ENCODE results near the gene REXO1. TPM values are rescaled to one million over a fixed set of nuclear protein-coding genes. Genes with fewer than 3 reads are reported as not detected.
"Not testable (repeated sequence)": the region's sequence is repeated elsewhere in the genome, so short reads cannot be mapped to it uniquely, and the experiment has no call there.

The REXO1 gene
- total and polyA plus RNA-seq, 2 of the 8 experiments (the other 6 are each of a cell fraction or from before 2014, with no cell fraction given) = 42.4 to 44.3 TPM

DNA sequence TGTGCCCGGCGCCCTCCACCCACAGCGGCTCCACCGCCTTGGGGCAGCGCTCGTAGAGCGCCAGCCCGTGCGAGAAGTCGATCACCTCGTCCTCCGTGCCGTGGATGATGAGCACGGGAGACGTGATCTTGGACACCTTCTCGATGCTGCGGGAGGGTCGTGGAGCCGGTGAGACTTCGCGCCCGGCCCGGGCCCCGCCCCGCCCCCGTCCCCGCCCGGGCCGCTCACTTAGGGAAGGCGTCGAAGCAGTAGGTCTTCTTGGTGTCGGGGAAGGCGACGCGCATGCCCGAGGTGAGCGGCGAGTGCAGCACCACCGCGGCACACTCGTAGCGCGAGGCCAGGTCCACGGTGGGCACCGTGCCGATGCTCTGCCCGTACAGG, 29.0 kb upstream of the REXO1 start:
- not testable (repeated sequence) for H3K18ac ChIP-seq (ENCODE audit: extremely low read depth, low read length); H3K4me1 ChIP-seq (replicated peaks in 1 of 4; ENCODE audit: control insufficient read depth in 3 of 4, insufficient read depth in 4 of 4, low read length in 3 of 4); H2AFZ ChIP-seq (ENCODE audit: low read length); H3K14ac ChIP-seq (ENCODE audit: insufficient read length); DNase-seq (ENCODE audit: low read depth in 1 of 2, low spot score in 2 of 2); FAIRE-seq; H2BK120ac ChIP-seq (replicated peaks; ENCODE audit: low read depth, low read length); H3K4ac ChIP-seq (replicated peaks; ENCODE audit: insufficient read length, low read depth, low read length); H3K27ac ChIP-seq (ENCODE audit: low read depth, low read length); H2BK5ac ChIP-seq (ENCODE audit: low read depth, low read length); H3K23ac ChIP-seq (ENCODE audit: insufficient read length); H2BK15ac ChIP-seq (ENCODE audit: low read length); H4K5ac ChIP-seq (ENCODE audit: insufficient read length, low read depth, low read length); H3K9me3 ChIP-seq (ENCODE audit: insufficient read depth in 2 of 2, low read depth in 1 of 2, low read length in 1 of 2); H4K91ac ChIP-seq (replicated peaks; ENCODE audit: insufficient read length, low read length); H3K27me3 ChIP-seq (replicated peaks in 1 of 4; ENCODE audit: control insufficient read depth in 3 of 4, extremely low read depth in 1 of 4, insufficient read depth in 3 of 4, low read length in 3 of 4); H3K9ac ChIP-seq (replicated peaks in 1 of 4; ENCODE audit: extremely low read depth in 1 of 4, low read depth in 3 of 4, low read length in 3 of 4); H2BK12ac ChIP-seq (ENCODE audit: low read depth, low read length); H3K36me3 ChIP-seq (ENCODE audit: control insufficient read depth in 2 of 4, insufficient read depth in 4 of 4, low read length in 3 of 4); H3K56ac ChIP-seq (replicated peaks; ENCODE audit: insufficient read length, low read depth, low read length); H2AK5ac ChIP-seq (ENCODE audit: low read depth, low read length); H4K8ac ChIP-seq (ENCODE audit: extremely low read depth, insufficient read depth, low read length); H2BK20ac ChIP-seq (ENCODE audit: low read length)
- peaks cover 3 to 12% of the 10 kb centered on the region in 2 experiments for H4K20me1 ChIP-seq (replicated peaks in 1 of 2; ENCODE audit: control insufficient read depth in 1 of 2, insufficient read depth in 2 of 2, low read length in 2 of 2)
- H3K4me3 ChIP-seq (ENCODE audit: extremely low read depth in 1 of 4, insufficient read depth in 2 of 4, low read depth in 3 of 4, low read length in 4 of 4) = peak overlapping the region in 2 of 4 experiments; percentile 27 to 87; a peak in 4 of 8 replicates
- peaks cover 0 to 35% of the 10 kb centered on the region in 2 experiments; a peak in 3 of 4 replicates for H3K79me2 ChIP-seq (ENCODE audit: control insufficient read depth in 1 of 2, insufficient read depth in 2 of 2, low read length in 2 of 2)
- 20% methylated on average over 1 of the region's 47 CpGs; no CpG with 5 or more reads in 1 of the 2 experiments for WGBS, 2 experiments (ENCODE audit: extremely low coverage in 1 of 2, insufficient coverage in 1 of 2, insufficient read length in 1 of 2, insufficient replicate concordance in 2 of 2, low coverage in 1 of 2, low lambda C conversion rate in 2 of 2, missing lambda C conversion rate in 1 of 2)
- H3K4me2 ChIP-seq (ENCODE audit: insufficient read depth in 1 of 2, low read depth in 2 of 2, low read length in 2 of 2) = peak overlapping the region; percentile 74 to 89
- H3K79me1 ChIP-seq (ENCODE audit: low read depth, low read length) = peaks cover 10% of the 10 kb centered on the region
- H3K23me2 ChIP-seq (ENCODE audit: low read depth, low read length) = peaks cover 14% of the 10 kb centered on the region
- POLR2A ChIA-PET (ENCODE audit: partially characterized antibody) = interaction anchor here (1.3 to 1.6 kb wide), 4 partner anchors 13 to 128 kb away, joined by 3 to 10 read pairs (median 6); partner anchors contain the start of genes ADAT3 and SCAMP4
- CTCF ChIA-PET (ENCODE audit: partially characterized antibody) = interaction anchor here (1.1 to 2.1 kb wide), 7 partner anchors 11 to 53 kb away, joined by 3 to 9 read pairs (median 3); no protein-coding TSS in a partner anchor

All from H1 (cell line).